ENCODE results near the gene KRTAP10-4.
"Not testable (repeated sequence)": the region's sequence is repeated elsewhere in the genome, so short reads cannot be mapped to it uniquely, and the experiment has no call there.

KRTAP10-4 gene

GRCh38 chr21:44596068-44596725, 22.7 kb downstream of the KRTAP10-4 start:
- in situ Hi-C loops (cut with HindIII; ENCODE audit: low sequenced_read_pairs), result no loop called here

DNA sequence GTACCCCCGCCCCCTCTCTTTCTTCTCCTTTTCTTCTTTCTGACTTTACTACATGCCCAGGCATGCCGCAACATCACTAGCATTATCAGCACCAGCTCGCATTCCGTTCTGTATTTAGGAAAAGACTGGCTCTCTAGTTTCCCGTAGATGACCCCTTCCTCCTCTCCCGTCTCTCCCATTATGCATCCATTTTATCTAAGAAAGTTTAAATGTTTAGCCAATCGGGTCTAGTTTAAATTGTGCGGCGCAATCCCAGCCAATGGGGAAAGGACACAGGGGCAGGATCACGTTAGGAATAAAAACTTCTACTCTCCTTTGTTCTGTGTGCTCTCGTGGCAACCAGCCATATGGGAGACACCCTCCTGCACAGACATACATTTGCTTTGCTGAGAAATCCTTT, 24.5 kb downstream of the KRTAP10-4 start:
- in situ Hi-C loops (cut with HindIII; ENCODE audit: low sequenced_read_pairs), result no loop called here

DNA sequence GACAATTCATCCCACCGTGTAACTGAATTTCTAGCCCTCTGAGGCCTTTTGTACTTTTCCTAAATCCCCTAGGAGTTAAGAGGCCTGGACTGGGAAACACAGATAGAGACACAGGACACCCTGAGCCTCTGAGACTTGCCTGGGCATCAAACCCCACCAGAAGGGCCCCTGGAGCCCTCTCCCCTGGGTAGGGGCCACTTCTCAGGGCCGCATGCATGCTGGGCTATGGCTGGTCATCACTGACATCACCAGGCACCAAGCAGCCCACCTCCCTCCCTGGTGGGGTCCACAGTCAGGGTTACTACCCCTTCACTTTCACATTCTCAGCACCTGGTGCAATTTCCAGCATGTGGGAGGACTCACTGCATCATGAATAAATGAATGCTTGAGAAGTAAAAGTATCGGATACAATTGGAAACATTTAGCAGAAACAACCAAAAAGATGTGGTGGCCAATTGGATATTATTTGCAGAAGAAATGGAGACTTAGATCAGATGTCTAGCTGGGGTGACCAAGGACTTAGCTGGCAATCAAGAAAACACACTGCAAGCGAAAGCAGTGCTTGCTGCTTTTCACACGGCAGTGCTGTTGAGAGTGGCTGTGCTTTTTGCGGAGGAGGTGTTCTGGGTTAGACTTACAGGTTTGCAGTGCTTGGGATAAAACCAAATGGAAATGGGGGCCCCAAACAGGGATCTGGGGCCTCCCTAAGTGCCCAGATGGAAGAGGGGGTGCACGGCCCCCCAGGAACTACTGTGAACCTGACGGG, 25.9 kb downstream of the KRTAP10-4 start:
- in situ Hi-C loops (cut with HindIII; ENCODE audit: low sequenced_read_pairs), result no loop called here

- in situ Hi-C loops (cut with HindIII; ENCODE audit: low sequenced_read_pairs), result not testable (repeated sequence)
These were observed 26.8 kb downstream of the KRTAP10-4 start, which contains the start of gene KRTAP10-7 for GRCh38 chr21:44600118-44600978. Gene KRTAP10-7, plus strand, starts transcription at chr21:44600597. Its CDS starts 25 bp downstream, at chr21:44600622.

DNA sequence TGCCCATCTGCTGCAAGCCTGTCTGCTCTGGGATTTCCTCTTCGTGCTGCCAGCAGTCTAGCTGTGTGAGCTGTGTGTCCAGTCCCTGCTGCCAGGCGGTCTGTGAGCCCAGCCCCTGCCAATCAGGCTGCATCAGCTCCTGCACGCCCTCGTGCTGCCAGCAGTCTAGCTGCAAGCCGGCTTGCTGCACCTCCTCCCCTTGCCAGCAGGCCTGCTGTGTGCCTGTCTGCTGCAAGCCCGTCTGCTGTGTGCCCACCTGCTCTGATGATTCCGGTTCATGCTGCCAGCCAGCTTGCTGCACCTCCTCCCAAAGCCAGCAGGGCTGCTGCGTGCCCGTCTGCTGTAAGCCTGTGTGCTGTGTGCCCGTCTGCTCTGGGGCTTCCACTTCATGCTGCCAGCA, 27.6 kb downstream of the KRTAP10-4 start:
- in situ Hi-C loops (cut with HindIII; ENCODE audit: low sequenced_read_pairs), result not testable (repeated sequence)

DNA sequence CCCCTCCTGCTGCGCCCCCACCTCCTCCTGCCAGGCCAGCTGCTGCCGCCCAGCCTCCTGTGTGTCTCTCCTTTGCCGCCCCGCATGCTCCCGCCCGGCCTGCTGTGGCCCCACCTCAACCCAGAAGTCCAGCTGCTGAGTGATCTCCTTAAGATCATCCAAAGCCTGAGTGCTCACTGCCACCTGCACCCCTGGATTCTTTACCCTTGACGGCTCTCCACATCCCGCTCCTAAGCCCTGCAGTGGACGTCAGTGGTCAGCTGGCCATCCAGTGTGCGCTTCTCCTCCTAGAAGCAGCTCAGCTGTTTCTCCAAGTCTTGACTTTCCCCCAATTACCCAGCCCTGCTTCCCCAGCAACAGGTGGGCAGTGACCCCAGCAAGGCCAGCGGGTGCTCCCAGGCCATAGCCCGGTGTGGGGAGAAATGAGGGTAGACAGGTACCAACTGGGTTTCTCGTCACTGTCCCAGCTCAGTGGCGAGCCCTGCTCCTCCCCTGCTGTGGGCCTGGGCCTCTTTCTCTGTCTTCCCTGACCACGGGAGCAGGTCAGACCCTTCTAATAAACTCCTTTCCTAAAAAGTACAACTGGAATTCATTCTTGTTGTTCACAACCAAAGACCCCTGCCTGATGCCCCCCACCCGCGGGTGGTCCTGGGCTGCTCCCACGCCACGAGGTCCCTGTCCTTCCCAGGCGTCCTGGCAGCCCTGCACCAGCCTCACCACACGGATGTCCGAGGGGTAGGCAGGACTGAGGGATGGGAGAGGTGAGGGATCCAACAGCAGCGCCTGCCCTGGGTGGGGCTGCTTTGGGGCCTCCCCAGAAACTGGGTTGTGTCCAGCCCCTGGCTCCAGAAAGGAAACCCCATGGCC, 28.3 kb downstream of the KRTAP10-4 start:
- in situ Hi-C loops (cut with HindIII; ENCODE audit: low sequenced_read_pairs), result no loop called here

- in situ Hi-C loops (cut with HindIII; ENCODE audit: low sequenced_read_pairs), result no loop called here
These were observed 28.9 kb downstream of the KRTAP10-4 start for GRCh38 chr21:44602463-44602850.

GRCh38 chr21:44603109-44603875, 29.8 kb downstream of the KRTAP10-4 start:
- in situ Hi-C loops (cut with HindIII; ENCODE audit: low sequenced_read_pairs), result no loop called here

DNA sequence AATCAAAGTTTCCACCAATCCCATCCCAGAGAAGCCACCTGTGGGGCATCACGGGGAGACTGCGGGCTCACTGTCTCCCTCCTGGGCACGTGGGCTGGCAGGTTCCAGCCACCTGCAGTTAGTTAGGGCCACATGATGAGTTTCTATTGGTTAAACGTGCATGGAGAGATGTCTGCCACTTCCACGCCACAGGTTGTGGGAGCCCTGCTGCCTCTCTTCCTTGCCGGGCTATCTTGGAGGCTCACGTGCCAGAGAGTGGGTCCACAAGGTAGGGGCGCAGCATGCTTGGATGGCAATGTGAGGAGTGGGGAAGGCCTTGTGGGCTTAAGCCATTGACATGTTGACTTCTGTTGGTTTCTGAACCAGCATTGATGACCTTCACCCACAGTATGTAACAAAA, 30.4 kb downstream of the KRTAP10-4 start:
- in situ Hi-C loops (cut with HindIII; ENCODE audit: low sequenced_read_pairs), result no loop called here

DNA sequence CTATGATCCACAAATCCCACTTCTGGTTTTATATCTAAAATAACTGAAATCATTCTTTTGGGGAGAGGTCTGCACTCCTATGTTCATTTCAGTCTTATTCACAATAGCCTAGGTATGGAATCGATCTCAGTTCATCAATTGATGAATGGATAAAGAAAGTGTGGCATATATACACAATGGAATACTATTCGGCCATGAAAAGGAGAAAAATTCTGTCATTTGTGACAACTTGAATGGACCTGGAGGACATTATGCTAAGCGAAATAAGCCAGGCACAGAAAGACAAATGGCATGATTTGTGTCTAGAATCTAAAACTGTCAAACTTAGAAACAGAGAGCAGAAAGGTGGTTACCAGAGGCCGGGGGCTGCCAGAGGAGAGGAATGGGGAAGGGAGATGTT, 33.0 kb downstream of the KRTAP10-4 start:
- in situ Hi-C loops (cut with HindIII; ENCODE audit: low sequenced_read_pairs), result no loop called here

GRCh38 chr21:44609193-44609592, 35.7 kb downstream of the KRTAP10-4 start:
- in situ Hi-C loops (cut with HindIII; ENCODE audit: low sequenced_read_pairs), result no loop called here

DNA sequence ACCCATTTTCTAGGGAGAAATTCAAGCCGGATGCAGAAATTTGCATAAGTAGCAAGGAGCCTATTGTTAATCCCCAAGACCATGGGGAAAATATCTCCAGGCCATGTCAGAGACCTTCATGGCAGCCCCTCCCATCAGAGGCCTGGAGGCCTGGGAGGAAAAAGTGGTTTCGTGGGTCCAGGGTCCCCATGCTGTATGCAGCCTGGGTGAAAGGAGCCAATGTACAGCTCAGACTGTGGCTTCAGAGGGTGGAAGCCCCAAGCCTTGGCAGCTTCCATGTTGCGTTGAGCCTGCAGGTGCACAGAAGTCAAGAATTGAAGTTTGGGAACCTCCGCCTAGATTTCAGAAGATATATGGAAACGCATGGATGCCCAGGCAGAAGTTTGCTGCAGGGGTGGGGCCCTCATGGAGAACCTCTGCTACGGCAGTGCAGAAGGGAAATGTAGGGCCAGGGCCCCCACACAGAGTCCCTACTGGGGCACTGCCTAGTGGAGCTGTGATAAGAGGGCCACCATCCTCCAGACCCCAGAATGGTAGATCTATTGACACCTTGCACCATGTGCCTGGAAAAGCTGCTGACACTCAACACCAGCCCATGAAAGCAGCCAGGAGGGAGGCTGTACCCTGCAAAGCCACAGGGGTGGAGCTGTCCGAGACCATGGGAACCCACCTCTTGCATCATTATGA, 36.8 kb downstream of the KRTAP10-4 start:
- in situ Hi-C loops (cut with HindIII; ENCODE audit: low sequenced_read_pairs), result not testable (repeated sequence)

DNA sequence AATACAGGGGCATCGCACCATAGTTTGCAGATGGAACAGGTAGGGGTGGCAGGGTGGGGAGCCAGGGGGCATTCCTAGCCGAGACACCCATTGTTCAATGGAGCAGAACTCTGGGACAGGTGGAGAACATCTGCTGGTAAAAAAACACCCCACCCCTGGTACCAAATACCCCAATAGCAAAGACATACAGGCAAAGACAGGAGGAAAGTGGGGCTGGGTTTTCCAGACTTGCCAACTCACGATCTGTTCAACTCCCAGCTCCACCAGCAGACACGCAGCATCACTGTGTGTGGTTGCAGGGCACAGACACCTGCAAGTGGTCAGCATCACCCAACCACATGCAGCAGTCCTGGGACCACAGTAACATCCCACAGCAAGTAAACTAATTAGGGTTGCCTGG, 38.0 kb downstream of the KRTAP10-4 start:
- in situ Hi-C loops (cut with HindIII; ENCODE audit: low sequenced_read_pairs), result no loop called here

- in situ Hi-C loops (cut with HindIII; ENCODE audit: low sequenced_read_pairs), result no loop called here
These were observed 38.5 kb downstream of the KRTAP10-4 start, which contains the start of gene KRTAP10-8 for GRCh38 chr21:44612029-44612486. Gene KRTAP10-8, plus strand, starts transcription at chr21:44612079. Its CDS starts 22 bp downstream, at chr21:44612101.

DNA sequence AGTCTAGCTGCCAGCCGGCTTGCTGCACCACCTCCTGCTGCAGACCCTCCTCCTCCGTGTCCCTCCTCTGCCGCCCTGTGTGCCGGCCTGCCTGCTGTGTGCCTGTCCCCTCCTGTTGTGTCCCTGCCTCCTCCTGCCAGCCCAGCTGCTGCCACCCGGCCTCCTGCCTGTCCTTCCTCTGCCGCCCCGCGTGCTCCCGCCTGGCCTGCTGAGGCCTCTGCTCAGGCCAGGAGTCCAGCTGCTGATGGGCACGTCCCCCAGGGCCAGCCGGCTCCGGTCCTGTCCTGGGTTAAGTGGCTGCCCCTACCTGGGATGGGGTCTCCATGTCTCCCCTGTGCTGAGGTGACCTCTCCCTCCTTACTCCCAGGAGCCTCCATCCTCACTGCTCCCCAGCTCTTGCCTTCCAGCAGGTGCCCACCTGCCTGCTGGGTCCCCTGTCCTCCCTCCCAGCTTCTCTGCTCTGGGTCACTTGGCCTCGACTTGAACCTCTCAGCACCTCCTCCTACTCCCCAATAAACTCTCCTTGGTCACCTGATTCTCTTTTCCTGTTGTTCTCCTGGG, 39.2 kb downstream of the KRTAP10-4 start:
- in situ Hi-C loops (cut with HindIII; ENCODE audit: low sequenced_read_pairs), result no loop called here

- in situ Hi-C loops (cut with HindIII; ENCODE audit: low sequenced_read_pairs), result no loop called here
These were observed 40.0 kb downstream of the KRTAP10-4 start for GRCh38 chr21:44613386-44614155.

DNA sequence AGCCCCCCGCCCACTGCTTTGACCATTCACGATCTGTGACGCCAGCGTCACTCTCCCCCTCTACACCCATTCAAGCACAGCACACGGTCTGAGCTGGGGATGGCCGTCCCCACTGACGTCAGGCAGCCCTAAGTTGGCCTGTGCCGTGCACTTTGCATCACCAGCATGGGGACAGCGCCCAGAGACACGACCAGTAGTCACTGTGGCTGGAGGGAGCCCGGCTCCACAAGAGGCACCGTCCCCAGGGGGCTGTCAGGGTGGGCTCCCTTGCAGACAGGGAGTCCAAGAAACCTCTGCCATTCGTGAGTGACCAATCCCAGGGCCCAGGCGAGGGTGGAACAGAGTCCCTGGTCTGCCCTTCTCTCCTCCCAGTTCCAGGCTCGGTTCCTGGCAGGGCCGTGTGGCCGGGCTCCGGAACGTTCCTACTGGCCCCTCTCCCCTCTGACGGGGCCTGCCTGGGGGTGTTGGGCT, 40.7 kb downstream of the KRTAP10-4 start:
- in situ Hi-C loops (cut with HindIII; ENCODE audit: low sequenced_read_pairs), result no loop called here

GRCh38 chr21:44614961-44615391, 41.4 kb downstream of the KRTAP10-4 start:
- in situ Hi-C loops (cut with HindIII; ENCODE audit: low sequenced_read_pairs), result no loop called here
